HG02970 (cell line): ENCODE results near the gene TUBAL3.
"Not testable (repeated sequence)": the region's sequence is repeated elsewhere in the genome, so short reads cannot be mapped to it uniquely, and the experiment has no call there.

Experiments
- ATAC-seq: cut with Tn5 transposase; IDR thresholded peaks from one replicate; pipeline ENCODE4 v1.9.1; 2021; ENCODE audit warnings: mild to moderate bottlenecking, moderate library complexity, moderate number of reproducible peaks; ENCODE audit not compliant: unreplicated experiment, low FRiP score

TUBAL3 gene

DNA sequence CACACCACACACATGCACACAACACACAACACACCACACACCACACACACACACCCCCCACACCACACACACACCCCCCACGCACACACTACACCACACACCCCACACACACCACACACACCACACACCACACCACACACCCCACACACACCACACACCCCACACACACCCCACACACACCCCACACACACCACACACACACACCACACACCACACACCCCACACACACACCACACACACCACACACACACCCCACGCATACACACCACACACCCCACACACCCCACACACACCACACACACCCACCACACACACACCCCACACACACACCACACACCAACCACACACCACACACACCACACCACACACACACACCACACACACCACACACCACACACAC lies 23.4 kb downstream of the TUBAL3 start:
- ATAC-seq = no peak

DNA sequence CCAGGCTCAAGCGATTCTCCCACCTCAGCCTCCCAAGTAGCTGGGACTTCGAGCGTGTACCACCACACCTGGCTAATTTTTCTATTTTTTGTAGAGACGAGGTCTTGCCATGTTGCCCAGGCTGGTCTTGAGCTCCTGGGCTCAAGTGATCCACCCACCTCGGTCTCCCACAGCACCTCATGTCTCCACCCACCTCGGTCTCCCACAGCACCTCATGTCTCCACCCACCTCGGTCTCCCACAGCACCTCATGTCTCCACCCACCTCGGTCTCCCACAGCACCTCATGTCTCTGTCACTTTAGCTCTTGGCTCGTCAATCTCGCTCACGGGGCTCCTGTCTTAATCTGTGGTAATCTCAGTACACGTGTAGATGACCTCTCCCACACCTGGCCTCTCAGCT lies 24.2 kb downstream of the TUBAL3 start:
- ATAC-seq = not testable (repeated sequence)

DNA sequence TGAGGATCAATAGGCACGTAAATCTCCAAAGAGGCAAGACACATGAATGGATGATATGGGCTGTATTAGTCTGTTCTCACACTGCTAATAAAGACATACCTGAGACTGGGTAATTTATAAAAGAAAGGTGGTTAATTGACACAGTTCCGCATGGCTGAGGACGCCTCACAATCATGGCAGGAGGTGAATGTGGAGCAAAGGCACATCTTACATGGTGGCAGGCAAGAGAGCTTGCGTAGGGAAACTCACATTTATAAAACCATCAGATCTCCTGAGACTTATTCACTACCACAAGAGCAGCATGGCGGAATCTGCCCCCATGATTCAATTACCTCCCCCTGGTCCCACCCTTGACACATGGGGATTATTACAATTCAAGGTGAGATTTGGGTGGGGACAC lies 25.4 kb downstream of the TUBAL3 start:
- ATAC-seq = not testable (repeated sequence)

DNA sequence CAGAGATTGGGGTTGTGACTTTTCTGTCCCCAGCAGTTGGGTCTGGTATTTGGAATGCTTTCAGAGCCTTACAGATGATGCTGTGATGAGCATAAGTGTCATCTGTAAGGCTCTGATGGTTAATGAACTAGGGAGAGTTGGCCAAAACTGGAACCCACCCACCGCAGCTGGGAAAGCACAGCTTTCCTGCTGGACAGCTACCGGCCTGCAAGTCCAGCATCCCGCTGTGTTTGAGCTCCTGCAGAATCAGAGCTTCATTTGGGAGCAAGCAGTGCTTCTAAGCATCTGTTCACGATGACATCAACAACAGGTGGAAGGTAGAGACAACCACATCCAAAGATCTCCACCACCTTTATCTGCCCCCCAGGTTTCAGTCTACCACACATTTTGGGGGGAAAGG lies 28.2 kb downstream of the TUBAL3 start:
- no peak for ATAC-seq

DNA sequence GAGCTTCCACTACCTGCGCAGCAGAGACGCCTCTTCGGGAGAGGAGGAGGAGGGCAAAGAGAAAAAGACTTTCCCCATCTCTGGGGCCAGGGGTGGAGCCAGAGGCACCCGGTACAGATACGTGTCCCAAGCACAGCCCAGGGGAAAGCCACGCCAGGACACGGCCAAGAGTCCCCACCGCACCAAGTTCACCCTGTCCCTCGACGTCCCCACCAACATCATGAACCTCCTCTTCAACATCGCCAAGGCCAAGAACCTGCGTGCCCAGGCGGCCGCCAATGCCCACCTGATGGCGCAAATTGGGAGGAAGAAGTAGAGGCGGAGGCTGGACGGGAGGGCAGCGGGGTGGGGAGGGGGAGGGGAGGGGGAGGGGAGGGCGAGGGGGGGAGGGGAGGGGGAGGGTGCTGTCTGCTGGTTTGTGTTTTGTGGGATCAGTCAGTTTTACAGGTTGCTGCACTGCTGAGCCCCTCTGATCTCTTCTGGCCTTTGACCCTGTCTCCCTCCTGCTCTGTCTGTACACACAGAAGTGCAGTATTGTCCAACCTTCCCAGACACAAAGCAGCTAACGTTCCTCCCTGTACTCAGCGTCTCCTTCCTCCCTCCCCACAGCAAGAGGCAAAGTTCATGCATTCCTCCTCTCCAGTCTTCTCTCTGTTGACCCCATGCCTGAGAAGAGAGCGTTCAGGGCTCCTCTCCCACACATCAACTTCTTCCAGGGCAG lies 30.6 kb downstream of the TUBAL3 start:
- no peak for ATAC-seq

DNA sequence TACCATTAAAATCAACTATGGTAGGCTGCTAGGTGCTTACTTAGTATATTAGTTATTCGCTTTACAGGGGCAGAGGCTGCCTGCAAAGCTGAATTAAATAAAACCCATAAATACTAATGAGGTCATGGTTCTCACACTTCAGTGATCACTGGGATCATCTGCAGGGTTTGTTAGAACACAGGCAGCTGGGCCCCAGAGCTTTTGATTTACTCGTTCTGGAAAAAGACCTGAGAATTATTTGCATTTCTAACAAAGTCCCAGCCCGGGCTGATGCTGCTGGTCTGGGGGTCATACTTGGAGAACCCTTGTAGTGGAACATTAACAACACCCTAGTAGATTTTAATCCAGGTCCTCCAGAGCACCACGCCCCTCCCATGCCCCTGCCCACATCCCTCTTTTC lies 31.3 kb downstream of the TUBAL3 start:
- ATAC-seq = no peak

DNA sequence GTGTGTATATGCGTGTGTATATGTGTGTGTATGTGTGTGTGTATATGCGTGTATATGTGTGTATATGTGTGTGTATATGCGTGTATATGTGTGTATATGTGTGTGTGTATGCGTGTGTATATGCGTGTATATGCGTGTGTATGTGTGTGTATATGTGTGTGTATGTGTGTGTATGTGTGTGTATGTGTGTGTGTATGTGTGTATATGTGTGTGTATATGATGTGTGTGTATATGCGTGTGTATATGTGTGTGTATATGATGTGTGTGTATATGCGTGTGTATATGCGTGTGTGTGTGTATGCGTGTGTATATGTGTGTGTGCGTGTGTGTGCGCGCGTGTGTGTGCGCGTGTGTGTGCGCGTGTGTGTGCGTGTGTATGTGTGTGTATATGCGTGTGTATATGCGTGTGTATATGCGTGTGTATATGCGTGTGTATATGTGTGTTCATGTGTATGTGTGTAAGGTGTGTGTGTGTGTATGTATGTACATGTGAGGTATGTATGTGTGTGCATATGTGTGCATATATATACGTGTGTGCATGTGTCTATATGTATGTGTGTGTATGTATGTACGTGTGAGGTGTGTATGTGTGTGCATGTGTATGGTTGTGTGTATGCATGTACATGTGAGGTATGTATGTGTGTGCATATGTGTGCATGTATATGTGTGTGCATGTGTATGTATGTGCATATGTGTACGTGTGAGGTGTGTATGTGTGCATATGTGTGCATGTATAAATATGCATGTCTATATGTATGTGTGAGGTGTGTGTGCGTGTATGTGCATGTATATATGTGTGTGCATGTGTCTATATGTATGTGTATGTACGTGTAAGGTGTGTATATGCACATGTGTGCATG lies 33.9 kb downstream of the TUBAL3 start:
- no peak for ATAC-seq

DNA sequence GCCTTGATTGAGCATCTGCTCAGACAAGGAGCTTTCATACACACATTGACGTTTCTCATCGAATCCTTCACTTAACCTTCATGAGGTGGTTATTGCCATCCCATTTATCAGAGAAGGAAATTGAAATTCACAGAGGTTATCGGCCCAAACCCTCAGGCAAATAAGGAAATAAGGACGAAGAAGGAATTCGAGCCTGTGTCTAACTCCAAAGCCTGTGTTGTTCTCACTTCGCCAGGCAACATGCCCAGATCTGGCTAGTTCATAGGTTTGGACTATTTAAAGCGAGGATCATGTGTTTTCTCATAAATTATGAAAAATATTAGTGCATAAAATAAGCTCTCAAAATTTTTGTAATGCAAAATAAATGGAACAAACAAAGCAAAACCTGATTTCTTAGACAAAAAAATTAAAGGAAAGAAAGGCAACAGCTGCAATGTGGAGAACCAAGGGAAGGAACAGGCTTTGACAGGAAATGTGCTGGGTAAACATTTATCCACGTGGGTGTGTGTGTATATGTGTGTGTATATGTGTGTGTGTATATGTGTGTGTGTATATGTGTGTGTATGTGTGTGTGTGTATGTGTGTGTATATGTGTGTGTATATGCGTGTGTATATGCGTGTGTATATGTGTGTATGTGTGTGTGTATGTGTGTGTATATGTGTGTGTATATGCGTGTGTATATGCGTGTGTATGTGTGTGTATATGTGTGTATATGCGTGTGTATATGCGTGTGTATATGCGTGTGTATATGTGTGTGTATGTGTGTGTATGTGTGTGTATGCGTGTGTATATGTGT lies 35.1 kb downstream of the TUBAL3 start:
- ATAC-seq = no peak

DNA sequence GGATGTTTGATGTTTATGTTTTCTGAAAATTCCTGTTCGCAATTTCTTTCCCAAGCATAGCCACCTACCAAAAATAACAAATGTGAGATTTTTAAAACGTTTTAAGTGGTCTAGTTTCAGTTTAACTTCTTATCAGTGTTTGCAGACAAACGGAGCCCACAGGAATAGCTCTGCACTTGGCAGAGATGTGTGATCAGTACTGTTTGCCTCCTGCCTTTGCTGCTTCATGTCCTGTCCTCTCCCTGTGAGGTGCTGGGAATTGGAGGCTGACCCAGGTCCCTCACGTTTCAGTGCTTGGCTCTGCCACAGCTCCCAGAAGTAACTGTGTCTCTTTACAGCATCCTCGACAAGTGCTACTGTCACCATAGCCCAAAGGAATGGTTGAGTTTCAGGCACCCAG lies 38.7 kb downstream of the TUBAL3 start:
- no peak for ATAC-seq

DNA sequence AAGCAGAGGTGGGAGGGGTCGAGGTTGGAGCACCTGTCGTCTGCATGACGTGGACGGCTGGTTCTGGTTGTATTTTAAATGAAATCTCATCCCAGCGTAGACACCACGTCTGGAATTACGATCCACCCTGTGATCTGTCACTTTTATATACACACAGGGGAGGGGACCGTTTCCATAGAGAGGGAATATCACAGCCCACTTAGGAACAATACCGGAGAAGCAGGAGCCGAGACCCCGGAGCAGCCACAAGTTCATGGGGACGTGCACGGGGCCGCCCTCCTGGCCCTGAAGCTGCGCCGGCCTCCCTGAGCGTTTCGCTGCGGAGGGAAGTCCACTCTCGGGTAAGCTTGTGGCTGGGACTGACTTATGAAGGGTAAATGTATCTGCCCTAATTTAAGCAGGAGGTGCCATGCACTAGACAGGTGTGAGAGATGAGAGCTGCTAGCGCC lies 39.7 kb downstream of the TUBAL3 start, which contains the start of gene UCN3:
TSS of gene UCN3 (plus strand) at position 77 of the 449 bp plus-strand sequence. CDS start 8,755 bp downstream, outside the sequence.
- no peak for ATAC-seq

DNA sequence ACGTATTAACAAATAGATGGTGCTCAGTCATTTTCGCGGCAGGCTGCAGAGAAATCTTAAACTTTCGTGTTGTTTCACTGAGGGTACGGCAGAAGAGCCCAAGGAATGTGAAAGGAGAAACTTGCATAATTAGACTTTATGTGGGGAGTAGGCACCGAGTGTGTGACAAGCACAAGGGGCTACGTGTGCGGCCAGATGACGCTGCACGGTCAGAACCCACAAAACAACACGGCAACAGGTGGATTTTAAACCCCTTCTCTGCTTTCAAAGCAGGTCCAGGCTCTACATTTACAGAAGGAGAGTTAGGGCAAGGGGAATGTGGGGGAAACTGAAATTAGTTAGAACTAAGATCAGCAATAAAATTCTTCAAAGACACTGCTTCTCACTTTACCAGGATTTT lies 40.3 kb downstream of the TUBAL3 start:
- no peak for ATAC-seq

DNA sequence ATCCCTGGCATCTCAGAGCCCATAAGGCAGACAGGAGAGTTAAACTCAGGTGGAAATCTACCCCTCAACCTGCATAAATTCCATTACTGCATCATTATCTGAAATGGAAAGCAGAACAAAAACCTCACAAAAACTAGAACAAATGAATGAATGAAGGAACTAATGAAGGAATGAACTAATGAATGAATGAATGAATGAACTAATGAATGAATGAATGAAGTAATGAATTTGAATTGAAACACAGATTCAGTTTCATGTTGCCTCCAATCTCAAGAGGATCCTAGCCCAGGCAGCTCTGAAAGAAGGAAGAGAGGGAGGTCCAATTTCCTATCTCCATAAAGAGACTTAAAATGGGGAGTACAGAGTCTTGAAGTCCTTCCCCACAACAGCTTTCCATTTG lies 41.8 kb downstream of the TUBAL3 start:
- ATAC-seq = no peak

DNA sequence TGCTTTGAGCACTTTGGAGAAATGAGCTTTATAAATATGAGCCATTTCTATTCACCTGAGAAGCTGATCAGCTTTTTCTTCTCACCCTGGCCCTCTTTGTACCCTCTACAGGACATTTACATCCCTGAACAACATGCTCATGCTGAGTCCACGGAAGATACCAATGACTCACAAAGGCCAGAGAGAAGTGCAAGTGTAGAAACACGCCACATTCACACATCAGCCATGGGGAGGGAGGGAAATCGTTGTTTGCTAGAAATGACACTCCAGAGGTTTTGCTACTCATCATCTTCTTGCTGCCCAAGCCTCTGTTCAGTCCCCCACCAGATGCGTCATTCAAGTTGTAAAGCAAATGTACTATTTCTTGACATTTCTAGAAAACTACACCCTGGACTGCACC lies 42.7 kb downstream of the TUBAL3 start:
- ATAC-seq = no peak

DNA sequence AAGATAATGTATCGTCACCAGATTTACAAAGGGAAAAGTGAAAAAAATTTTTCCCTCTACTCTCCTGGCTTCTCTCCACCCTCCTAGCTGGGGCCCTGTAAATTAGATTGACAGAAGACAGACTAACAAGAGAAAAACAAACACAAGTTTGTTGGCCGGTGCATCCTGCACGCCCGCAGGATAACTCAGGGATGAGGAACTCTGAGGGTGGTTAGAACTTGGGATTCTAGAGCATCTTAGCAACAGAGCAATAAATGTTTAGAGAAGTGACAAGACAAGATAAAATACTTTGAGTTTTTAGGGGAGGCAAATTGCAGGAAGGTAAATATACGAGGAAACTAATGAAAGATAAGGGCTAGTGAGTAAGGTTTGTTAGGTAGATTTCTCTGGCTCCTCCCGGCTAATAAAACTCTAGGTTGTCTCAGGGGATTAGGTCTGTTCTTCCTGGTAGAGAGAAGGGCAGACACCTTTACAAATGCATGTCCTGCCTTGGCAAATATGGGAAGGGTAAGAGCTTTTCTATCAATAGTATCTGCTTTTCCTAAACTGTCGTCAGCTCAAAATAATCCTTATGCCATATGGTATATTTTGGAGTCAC lies 44.2 kb downstream of the TUBAL3 start:
- ATAC-seq = no peak

DNA sequence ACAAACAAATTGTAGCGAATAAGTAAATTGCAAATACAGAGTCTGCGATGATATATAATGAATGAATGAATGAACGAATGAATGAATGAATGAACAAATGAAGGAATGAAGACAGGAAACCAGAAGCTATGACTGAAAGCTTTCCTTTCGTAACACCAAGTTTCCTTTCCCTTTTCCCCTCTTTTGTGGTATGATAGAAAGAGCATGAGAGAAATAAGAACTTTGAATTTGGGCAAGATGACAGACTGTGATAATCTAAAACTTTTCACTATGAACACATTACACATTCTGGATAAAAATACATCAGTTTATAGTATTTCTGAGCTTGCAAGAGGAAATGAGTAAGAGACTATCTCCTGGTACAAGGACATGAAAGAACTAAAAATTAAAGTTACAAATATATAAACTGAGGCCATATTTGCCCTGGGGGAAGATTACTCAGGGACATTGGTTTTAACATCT lies 48.3 kb downstream of the TUBAL3 start:
- no peak for ATAC-seq

DNA sequence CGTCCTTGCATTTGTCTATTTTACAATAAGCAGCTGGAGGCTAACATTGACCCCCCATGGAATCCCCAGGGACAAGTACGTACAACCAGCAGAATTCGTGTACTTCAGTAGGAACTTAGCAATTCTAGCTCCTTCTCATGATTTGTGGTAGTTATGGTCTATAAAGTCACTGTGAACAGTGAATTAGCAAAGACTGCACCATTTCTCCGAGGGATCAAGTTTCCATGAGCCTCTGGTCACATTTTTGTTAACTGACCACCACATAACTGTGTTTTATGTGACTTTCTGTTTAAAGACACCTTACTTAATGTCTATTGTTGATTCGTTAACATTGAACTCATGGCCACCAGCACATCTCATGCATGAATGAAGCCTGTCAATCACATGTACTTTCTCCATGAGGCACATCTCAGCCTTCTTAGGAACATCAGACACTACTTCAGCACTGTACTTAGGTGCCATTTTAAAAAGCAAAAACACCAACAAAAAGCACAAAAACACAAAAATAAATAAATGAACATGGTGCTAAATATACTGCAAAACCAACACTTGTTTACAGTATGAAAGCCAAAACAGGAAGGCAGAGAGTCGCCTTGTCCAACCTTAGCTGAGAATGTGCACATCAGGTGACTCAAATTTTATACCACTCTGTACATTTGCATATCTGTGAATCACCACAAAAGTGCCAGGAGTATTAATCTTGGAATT lies 48.9 kb downstream of the TUBAL3 start:
- ATAC-seq = no peak

DNA sequence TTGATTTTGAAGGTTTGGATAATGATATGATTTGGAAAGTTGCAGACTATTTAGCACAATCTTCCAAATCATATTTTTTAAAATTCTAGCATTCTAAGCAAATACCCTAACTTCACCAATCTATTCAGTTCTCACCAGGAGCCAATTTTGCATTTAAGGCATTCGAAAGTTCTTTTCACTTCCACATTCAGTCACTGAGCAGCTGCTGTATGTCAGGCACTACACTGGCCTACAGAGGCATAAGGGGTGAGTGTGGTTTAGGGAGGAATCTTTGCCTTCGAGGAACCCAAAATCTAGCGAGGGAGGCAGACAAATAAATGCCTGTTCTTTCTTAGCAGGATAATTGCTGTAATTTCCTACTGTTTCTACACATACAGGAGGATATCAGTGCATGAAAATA lies 50.6 kb downstream of the TUBAL3 start:
- ATAC-seq = no peak

DNA sequence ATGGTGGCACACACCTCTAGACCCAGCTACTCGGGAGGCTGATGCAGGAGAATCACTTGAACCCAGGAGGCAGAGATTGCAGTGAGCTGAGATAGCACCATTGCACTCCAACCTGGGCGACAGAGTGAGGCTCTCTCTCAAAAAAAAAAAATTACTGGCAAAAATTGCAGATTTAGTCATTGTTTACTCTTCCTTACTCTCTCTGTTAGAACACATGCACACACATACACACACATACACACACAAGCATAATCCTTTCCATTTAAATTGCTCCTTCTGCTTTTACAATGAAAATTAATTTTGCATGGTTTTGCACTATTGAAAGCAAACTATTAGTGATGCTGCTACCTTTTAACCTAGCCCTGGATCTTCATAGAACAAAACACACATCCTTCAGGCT lies 55.3 kb downstream of the TUBAL3 start:
- ATAC-seq = no peak

DNA sequence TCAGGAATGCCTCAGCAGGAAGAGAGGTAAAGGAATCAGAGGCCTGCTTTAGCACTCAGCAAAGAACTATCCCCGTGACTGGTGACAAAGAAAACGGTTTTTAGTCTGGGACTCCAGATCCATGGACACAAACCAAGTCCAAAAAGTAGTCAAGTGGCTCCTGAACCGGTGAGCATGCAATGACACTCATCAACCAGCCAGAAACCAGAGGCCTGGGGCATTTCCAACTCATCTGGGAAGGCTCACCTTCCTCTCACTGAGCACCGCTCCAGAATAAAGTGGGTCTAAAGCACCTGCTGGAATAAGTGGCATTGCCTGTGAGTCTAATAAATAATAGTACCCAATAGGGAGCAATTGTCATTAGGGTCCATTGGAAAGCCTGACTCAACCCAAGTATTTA lies 57.7 kb downstream of the TUBAL3 start:
- no peak for ATAC-seq

DNA sequence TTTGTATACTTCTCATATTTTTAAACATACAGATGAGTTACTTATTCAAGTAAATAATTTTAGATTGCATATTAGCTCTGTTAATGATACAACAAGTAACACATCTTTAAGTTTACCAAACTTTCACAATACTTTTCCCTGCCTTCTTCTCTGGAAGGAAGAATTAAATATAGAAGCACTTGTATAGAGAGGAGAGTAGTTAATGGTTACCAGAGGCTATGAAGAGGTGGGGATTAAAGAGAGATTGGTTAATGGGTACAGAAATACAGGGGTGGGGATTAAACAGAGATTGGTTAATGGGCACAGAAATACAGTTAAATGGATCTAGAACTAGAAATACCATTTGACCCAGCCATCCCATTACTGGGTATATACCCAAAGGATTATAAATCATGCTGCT lies 59.9 kb downstream of the TUBAL3 start:
- ATAC-seq = no peak
